Stimulated activated CD8-positive, alpha-beta memory T cell treated with anti-CD3 and anti-CD28 coated beads, Interleukin-7, amount 100 ng/mL, for 48 hours (primary cell): ENCODE results near the gene BCO2.
"Not testable (repeated sequence)": the region's sequence is repeated elsewhere in the genome, so short reads cannot be mapped to it uniquely, and the experiment has no call there.

Experiments
- DNase-seq, 2 donors: peaks; one replicate each; pipeline ENCODE4 v3.0.0-alpha.2; 2020; ENCODE audit warnings: low read depth in 1 of 2; ENCODE audit errors: extremely low read depth in 1 of 2

Gene BCO2, protein sequence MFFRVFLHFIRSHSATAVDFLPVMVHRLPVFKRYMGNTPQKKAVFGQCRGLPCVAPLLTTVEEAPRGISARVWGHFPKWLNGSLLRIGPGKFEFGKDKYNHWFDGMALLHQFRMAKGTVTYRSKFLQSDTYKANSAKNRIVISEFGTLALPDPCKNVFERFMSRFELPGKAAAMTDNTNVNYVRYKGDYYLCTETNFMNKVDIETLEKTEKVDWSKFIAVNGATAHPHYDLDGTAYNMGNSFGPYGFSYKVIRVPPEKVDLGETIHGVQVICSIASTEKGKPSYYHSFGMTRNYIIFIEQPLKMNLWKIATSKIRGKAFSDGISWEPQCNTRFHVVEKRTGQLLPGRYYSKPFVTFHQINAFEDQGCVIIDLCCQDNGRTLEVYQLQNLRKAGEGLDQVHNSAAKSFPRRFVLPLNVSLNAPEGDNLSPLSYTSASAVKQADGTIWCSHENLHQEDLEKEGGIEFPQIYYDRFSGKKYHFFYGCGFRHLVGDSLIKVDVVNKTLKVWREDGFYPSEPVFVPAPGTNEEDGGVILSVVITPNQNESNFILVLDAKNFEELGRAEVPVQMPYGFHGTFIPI

GRCh38 chr11:112174789-112175598 lies at the start of gene BCO2:
Gene BCO2, plus strand, starts transcription at chr11:112175512. Its CDS starts 90 bp downstream, at chr11:112175602.
- peak in 1 of 2 donors; percentile 21 for DNase-seq

DNA sequence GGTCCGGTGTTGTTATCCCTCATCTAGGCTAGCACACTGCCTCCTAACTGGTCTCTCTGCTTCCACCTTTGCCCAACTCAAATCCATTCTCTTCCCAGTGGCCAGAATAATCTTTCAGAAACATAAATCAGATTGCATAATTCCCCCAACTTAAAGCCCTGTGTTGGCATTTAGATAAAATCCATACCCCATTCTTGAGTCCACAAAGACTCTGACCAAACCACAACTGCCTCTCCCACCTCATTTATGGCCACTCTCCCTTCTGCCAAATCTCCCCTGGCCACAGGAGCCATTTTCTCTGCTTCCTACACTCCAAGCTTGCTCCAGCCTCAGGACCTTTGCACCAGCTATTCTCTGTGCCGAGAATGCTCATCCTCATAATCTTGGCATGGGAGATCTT lies 48.3 kb upstream of the BCO2 start:
- no peak for DNase-seq

DNA sequence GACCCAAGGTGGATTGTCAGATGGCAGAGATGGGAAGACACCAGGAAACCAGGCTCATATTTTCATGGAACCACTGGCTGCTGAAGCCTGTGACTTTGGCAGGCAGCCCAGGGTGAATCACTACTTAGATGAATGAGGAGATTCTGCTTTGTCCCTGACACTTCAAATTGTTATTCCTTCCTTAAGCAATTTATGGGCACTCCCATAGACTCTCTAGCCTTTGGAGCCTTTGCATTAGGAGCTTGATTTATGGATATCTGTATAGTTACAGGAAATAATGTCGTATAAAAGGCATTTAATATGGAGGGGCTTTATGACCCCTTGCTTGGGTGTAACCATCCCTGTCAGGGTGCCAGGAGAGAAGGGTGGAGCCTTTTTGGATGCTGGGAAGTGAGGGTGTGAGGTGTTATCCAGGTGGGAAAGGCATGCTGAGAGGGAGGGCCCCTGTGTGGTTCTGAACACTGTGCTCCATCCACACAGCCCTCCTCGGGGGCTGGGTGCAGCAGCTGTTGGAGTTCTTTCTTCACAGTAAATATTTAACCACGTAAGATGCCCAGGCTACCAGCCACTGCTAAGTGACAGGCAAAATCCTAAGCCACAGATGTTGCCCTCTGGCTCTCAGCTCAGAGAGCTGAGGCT lies 46.7 kb upstream of the BCO2 start:
- DNase-seq = no peak

DNA sequence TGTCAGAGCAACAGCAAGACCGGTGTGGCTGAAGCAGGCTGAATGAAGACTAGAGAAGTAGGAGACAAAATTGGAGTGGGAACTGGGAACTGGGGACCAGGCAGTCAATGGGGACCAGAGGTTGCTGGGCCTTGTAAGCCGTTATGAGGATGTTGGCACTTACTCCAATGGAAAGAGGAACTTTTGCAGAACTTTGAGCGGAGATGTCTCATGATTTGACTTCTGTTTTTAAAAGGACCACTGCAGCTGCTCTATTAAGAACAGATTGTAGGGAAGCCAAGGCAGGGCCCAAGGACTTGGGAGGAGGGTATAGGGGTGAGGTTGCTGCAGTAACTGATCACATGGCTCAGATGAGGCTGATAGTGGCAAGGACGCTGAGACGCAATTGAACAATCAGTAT lies 45.7 kb upstream of the BCO2 start:
- DNase-seq = no peak

DNA sequence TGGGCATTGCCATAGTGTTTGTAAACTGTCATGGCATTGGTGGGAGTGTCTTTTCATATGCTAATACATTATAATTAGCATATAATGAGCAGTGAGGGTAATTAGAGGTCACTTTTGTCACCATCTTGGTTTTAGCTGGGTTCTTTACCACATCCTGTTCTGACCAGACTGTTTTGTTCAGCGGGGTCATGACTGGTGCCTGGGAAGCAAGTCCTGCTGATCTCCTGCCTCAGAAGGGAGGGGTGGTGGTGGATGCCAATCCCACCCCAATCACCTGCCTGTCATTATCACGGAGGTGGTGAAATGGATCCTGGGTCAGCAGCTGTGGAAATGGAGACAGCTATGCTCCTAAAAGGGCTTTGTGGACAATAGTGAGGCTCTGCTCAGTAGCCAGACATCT lies 42.6 kb upstream of the BCO2 start:
- no peak for DNase-seq

- DNase-seq = no peak
Observed at GRCh38 chr11:112134473-112134872, 40.8 kb upstream of the BCO2 start.

GRCh38 chr11:112143597-112143996 lies 31.7 kb upstream of the BCO2 start:
- no peak for DNase-seq

- no peak for DNase-seq
Observed at GRCh38 chr11:112150517-112150916, 24.8 kb upstream of the BCO2 start.

DNA sequence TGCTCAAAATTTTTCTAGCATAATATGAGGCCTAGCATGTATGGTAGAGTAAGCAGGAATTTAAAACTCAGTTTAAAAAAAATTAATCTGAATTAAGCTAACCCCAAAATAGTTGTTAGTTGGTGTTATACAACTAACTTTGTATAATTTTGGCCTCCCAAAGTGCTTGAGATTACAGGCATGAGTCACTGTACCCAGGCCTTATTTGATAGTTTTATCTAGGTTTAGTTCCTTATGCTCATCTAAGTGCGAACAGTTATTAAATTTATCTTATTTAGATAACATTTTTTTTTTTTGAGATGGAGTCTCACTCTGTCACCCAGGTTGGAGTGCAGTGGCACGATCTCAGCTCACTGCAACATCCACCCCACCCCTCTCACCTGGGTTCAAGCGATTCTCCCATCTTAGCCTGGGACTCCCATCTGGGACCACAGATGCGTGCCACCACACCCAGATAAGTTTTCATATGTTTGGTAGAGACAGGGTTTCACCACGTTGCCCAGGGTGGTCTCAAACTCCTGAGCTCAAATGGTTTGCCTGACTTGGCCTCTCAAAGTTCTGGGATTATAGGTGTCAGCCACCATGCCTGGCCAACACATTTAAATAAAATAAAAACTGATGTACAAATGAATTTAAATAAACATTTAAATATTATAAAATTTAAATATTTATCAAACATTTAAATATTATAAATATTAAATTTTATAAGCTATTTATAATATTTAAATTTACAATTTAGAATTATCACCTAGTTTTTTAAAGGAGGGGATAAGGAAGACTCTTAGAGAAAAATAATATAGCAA lies 19.0 kb upstream of the BCO2 start:
- DNase-seq = no peak

DNA sequence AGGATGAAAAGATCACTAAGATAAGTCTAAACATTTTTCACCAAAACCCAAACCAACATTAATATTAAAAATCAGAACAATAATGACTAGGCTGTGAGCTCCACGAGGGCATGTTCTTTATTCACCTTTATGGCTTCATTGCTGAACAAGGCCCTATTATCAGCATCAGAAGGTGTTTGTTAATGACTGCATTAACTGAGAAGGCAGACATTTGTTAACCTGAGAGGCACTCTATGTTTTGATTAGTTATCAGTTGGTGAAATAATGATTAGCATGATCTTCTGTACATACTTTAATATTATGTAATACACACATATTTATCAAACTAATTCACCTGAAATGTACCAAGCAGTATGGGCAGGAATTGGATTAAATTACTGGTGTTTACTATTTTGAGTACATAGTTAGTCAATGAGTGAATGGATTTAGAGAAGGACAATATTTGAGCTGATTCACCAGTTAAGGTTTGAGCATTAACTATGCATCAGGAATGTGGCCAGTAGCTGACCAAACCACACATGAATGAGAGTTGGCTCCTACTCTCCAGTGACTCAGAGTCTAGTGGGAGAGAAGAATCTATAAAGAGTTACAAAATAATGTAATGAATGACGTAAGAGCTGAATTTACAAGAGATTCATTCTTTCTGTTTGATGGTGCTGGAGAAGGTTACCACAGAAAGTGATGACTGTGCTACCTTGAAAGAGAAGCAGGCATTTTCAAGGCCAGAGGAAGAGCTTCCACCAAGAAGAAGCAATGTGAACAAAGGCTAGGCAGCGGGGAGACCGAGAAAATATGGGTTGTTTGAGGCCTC lies 18.2 kb upstream of the BCO2 start:
- no peak for DNase-seq

- DNase-seq = no peak
Observed at GRCh38 chr11:112159098-112160065, 15.9 kb upstream of the BCO2 start.

GRCh38 chr11:112160091-112160848 lies 15.0 kb upstream of the BCO2 start:
- no peak for DNase-seq

DNA sequence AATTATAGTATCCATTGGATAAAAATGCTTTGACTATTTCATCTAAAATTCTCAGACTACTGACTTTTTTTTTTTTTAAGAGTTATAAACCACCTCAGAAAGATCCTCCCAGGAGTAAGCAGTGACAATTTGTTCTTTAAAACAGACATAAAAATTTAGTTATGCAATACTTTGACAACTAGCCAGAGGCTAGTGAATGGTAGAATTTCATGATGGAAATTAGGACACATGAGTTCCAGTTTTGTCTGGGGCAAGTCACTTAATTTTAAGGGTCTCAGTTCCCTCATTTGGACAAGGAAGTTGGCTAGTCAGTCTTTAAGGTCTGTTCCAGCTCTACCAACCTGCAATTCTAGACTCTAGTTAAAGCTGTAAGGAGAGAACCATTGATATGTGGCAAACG lies 14.3 kb upstream of the BCO2 start:
- no peak for DNase-seq

DNA sequence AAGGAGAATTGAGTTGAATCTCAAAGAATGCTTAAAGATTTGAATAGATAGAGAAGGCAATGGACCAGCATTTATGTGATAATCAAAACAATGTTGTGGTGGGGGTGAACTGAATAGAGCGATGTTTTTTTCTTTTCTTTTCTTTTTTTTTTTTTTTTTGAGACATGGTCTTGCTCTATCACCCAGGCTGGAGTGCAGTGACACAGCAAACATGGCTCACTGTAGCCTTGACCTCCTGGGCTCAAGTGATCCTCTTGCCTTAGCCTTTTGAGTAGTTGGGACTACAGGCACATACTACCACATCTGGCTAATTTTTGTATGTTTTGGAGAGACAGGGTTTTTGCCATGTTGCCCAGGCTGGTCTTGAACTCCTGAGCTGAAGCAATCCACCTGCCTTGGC lies 13.1 kb upstream of the BCO2 start:
- not testable (repeated sequence) for DNase-seq

GRCh38 chr11:112162761-112163546 lies 12.4 kb upstream of the BCO2 start:
- DNase-seq = no peak

DNA sequence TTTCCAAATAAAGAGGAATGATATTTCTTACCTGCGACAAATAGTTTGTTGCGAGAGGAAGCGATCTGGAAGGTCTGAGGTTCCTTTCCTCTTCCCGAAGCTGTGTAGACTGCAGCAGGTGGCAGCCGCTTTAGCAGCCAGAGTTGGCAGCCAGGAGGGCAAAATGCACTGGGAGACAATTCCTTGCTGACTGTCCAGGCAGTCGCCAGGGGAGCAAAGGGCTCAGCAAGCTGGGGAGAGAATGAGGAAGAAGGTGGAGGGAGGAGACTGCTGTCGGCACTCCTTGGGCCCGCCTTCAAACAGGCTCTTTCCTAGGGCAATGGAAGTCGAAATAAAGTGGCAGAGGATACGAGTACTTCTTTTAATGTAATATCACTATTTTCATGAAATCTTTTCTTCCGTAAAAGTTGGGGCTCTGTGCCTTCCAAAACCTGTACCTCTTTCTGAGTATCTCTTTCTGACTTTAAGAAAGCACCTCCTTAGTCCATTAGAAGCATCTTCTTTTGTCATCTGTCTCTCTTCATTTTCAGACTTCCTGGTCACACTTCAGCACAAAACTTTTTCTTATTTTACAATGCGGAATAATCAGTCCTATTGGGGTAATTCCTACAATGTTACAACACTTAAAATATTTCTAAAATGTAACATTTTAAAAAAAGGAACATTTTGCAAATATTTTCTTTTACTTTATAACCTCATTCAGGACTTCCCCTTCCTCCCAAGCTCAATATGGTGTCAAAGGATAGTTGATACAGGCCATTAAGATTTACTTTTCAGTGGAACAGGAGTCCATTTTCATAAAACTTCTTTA lies 11.2 kb upstream of the BCO2 start, which contains the start of gene IL18:
Gene IL18, minus strand, starts transcription at position 220 of the 811 bp plus-strand sequence. CDS start 9,041 bp downstream, outside the sequence.
- no peak for DNase-seq
